Measurements from ENCODE around the gene RAMP3.
"Not testable (repeated sequence)": the region's sequence is repeated elsewhere in the genome, so short reads cannot be mapped to it uniquely, and the experiment has no call there.

RAMP3 gene

DNA sequence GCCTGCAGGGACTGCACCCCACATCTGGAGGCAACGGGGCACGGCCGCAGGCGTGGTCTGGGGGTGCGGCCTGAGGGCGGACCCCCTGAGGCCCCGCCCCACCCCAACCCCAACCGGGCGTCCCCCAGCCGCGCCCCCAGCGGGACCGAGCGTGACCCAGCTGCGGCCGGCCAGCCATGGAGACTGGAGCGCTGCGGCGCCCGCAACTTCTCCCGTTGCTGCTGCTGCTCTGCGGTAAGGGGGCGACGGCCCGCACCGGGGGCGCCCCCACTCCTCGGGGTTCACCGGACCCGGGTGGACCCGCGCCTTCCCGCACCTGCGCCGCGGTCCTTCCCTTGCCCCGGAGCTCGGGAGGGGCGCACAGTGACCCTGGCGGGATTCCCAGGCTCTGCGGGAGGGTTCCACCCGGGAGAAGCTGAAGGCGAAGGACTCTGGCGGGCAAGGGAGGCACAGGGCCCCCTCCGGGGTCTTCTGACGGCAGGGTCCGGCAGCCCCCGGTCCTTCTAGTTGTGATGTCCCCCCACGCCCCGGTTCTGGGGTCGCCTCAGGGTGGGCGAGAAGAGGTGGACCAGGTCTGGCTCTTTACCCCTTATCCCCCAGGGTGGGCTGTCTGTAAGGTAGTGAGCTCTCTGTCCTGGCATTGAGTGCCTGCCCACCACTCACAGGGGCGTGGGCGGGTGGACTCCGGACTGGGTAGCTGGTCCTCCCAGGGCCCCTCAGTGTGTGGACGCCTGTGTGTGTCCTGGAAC, at the start of gene RAMP3:
TSS of gene RAMP3 (plus strand) at position 139 of the 749 bp plus-strand sequence. CDS start at position 177, 38 bp downstream.
- DNase-seq: no peak

DNA sequence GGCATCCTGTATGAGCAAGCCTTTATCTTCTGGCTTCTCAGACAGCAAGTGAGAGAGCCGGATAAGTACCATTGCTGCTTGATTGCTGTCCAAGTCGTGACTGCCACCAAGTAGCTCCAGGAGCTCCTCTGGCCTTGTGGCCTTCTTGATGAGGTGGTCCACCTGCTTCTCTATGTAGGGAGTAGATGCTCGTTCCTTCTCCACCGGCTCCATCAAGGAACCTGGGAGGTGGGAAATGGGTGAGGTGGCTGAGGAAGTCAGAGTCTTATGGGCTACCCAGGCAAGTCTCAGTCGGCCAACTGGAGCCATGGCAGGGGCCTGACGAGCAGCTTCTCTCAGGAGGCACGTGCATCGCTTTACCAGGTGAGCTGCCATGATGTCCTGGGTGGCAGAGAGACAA, 48.7 kb upstream of the RAMP3 start:
- DNase-seq: no peak

GRCh38 chr7:45111298-45112223, 46.0 kb upstream of the RAMP3 start, which contains the start of gene TBRG4:
TBRG4 (minus strand) TSS chr7:45111697; CDS start chr7:45109237, 2,460 bp downstream.
- peak; percentile 98 for DNase-seq

DNA sequence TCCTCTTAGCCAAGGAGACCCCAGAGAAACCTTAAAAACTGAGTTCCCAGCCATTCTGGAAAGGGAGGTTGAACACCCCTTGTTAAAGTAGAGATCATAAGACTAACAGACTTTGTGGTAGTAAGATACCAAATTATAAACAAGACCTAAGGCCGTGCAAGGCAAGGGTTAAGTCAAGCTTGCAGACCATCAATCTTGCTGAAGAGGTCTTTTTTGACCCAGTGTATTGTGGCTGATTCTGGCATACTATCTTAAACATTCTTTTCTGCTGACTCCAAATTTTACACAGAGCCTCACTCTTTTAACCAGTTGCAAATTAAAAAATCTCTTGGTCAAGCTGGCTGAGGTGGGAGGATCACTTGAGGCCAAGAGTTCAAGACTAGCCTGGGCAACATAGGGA, 44.9 kb upstream of the RAMP3 start:
- no peak for DNase-seq

GRCh38 chr7:45114257-45114656, 43.3 kb upstream of the RAMP3 start:
- DNase-seq: not testable (repeated sequence)

DNA sequence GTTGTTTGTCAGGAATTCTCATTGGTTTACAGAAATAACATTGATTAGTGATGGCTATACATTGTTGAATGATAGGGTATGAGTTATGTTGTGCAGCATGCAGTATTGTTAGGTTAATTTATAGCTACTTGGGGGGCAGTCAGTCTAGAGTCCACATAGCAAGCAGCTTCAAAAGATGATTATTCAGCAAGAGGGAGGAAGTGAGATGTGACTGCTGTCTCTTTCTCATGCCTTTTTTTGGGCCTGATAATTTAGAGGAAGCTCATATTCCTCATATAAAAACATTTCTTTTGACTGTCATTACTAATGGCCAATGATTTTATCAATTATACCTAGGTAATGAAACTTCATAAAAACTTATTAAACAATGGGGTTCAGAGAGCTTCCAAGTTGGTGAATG, 42.7 kb upstream of the RAMP3 start:
- no peak for DNase-seq

DNA sequence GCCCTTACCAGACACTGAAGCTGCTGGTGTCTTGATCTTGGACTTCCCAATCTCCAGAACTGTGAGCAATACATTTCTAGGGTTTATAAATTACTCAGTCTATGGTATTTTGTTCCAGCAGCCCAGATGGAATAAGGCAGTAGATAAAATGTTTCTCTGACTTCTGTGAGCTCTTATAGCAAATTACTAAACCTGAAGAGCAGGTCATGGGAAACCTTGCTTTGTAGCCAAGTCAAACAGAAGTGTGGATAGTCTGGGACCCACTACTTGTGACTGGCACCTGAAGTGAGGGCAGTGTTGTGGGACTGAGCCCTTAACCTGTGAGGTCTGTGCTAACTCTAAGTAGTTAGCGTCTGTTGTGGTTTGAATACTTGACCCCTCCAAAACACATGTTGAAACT, 41.5 kb upstream of the RAMP3 start:
- DNase-seq: no peak

DNA sequence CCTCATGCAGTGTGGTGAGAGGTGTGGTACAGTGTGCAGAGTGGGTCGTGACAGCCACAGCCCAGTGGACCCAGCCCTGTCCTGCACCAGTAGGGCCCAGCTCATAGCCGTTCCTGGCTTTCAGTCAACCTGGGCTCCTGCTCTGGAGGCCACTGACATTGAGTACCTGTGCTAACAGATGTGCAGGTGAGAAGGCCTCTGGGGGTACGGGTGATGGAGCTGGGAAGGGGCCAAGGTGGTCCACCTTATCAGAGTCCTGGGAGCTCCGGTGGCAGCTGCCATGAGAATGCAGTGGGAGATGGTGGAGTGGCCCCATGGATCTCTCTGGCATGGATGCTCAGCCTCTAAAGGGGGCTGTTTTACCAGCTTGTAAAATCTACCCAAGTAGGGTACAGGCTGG, 40.0 kb upstream of the RAMP3 start:
- no peak for DNase-seq

DNA sequence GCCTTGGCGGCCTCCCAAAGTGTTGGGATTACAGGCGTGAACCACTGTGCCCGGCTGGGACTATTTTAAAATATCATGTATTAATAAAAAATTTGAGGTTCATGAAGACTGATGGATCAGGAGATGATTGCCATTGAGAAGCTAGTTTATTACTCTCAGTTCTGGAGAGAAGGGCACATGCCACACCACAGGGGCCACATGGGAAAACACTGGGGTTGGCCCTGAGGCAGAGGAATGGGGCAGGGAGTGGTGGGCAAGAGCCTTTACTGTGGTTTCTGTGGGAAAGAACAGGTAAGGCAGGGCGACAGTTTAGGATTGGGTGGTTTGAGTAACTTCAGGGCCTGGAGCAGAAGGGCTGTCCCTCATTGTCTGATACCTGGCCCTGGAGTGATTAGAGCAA, 39.3 kb upstream of the RAMP3 start:
- no peak for DNase-seq

DNA sequence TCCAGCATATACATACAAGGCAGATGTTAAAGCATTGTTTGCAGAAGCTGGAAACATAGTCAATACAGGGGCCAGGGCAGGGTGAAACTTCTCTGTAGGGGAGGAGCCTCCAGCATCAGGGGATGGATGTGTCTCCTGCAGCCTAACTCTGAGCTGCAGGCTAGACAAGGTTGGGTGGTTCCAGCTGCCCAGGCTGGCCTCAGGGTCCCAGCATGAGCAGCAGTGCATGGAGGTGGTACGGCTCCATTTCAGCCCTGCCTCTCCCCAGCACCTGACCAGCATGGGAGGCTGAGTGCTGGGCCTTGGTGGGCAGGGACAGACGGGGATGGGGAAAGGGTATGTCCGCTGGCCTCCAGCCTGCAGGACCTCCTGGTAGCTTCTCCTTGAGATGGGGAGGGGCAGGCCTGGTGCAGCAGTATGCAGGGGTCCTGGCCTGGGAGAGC, 38.7 kb upstream of the RAMP3 start:
- DNase-seq: no peak

DNA sequence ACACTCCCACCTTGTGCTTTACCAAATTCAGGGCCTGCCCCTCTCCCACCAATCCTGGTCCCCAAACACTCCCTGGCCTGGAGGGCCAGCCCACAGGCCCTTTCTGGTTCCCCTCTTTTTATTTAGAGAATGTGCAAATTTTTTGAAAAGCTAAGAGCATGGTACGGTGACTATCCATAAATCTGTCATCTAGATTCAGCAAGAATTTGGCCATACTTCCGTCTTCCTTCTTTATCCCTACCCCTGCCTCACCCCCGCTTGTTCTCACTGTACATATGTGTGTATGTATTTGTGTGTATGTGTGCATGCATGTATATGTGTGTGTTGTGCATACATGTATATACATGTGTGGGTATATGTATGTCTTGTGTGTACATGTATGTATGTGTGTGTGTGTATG, 38.0 kb upstream of the RAMP3 start:
- no peak for DNase-seq

- no peak for DNase-seq
These were observed 34.4 kb upstream of the RAMP3 start for GRCh38 chr7:45122975-45123860.

DNA sequence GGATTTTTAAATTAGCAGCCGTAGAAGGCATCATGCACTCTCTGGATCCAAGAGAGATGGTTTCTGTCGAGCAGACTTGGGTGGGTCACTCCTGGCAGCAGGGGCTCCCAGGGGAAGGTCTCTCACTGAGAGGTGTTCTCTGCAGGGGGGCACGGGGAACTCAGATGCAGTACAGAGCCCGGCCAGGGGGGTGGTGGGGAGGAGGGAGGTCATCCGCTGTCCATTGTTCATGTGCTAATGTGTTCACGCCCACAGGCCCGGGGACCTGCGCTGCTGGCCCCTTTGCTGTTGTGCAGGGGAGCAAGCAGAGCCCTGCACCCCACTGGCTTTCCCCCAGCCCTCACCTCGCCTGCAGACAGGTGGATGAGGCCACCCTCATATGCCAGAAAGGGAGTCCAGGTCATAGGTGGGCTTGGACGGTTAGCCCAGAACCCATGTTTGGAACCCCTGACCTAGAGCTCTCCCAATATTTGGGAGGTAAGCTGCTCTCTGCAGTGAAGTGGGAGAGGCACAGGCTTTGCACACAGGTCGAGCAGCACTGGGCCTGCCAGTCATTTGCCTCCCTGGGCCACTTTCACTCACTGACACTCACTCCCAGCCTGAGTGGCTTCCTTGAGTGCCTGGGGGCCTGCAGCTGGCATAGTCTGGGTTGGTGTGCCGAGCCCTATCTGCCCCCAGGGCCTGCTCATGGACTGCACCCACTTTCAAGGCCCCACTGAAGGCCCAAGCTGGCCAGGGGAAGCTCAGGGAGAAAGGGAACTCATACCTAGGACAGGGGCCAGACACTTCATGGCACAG, 33.5 kb upstream of the RAMP3 start:
- no peak for DNase-seq

GRCh38 chr7:45125193-45125904, 32.2 kb upstream of the RAMP3 start:
- DNase-seq: no peak

GRCh38 chr7:45126201-45126600, 31.4 kb upstream of the RAMP3 start:
- no peak for DNase-seq

DNA sequence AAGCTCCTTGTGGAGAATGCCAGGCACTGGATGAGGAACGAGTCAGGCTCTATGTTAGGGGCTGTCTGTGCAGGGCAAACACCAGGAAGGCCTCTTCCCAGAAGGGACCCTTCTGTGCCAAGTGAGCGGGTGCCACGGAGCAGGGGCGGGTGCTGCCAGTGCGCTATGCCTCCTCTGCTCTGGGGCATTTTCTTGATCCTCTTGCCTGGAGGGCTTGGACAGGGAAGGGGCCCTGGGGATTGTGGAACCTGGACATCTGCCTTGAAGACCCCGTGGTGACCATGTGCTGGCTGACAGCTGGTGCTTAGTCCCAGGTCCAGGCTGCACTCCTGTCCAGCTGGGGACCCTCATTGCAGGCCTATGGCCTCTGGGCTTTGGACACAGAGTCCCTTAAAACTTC, 30.7 kb upstream of the RAMP3 start:
- no peak for DNase-seq

- DNase-seq: no peak
These were observed 28.3 kb upstream of the RAMP3 start for GRCh38 chr7:45129181-45129800.

GRCh38 chr7:45129906-45130305, 27.7 kb upstream of the RAMP3 start:
- no peak for DNase-seq

DNA sequence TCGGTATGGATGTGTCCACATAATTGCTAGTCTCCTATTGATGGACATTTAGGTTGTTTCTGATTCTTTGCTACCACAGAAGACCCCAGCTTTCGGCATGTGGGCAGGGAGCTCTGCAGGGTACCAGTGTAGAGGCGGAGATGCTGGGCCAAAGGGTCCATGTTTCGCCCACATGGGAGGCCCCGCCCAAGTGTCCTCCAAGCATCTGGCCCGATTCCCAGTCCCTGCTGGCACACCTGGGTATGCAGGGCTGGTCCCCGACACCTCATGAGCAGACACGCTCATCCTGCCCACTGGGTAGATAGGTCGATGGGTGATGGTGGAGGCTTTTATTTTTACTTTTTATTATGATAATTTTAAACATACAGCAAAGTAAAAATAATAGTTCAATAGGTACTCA, 26.7 kb upstream of the RAMP3 start:
- DNase-seq: no peak

DNA sequence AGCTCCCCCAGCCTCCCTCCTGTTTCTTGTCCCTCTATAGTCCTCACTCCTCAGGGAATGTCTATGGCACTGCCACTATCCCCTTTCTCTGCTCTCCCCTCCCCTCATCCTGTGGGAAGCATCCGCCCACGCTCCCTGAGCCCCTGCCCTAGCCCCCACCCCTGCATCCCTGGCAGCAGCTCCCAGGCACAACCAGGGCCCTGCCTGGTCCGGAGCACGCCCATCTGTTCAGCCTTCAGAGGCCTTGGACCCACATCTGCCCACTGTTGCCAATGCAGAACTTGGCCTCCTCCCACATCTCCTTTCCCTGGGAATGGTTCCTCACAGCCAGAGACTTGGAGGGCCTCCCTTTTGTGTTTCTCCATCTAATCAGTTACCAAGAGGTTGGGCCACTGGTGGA, 25.7 kb upstream of the RAMP3 start:
- no peak for DNase-seq
